ENCODE measurements around the gene SLF2.

GRCh38 chr10:101014230-101014884 lies 101.6 kb downstream of the SLF2 start:
- no peak for TF ChIP-seq POLR2A (IDR thresholded peaks at IDR 0.05)
- TF ChIP-seq, protein P1, sequence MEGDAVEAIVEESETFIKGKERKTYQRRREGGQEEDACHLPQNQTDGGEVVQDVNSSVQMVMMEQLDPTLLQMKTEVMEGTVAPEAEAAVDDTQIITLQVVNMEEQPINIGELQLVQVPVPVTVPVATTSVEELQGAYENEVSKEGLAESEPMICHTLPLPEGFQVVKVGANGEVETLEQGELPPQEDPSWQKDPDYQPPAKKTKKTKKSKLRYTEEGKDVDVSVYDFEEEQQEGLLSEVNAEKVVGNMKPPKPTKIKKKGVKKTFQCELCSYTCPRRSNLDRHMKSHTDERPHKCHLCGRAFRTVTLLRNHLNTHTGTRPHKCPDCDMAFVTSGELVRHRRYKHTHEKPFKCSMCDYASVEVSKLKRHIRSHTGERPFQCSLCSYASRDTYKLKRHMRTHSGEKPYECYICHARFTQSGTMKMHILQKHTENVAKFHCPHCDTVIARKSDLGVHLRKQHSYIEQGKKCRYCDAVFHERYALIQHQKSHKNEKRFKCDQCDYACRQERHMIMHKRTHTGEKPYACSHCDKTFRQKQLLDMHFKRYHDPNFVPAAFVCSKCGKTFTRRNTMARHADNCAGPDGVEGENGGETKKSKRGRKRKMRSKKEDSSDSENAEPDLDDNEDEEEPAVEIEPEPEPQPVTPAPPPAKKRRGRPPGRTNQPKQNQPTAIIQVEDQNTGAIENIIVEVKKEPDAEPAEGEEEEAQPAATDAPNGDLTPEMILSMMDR (IDR thresholded peaks at IDR 0.05), result peak; percentile 83 to 94 (median 90)

All from prostate gland (tissue), 2 donors.